Prostate gland (tissue), 2 donors: ENCODE measurements around the gene TPST2. TPM values are rescaled to one million over a fixed set of nuclear protein-coding genes. Genes with fewer than 3 reads are reported as not detected.
"Not testable (repeated sequence)": the region's sequence is repeated elsewhere in the genome, so short reads cannot be mapped to it uniquely, and the experiment has no call there.

Source experiments
- DNase-seq: peaks from one replicate; pipeline ENCODE4 v3.0.0-alpha.2; 2019; ENCODE audit warnings: low spot score
- H3K27ac ChIP-seq, 2 donors: fragments of 200-600 bp; sonication (generic); 2 replicates each; pipeline ENCODE4 v1.5.1; 2017 to 2019
- H3K27me3 ChIP-seq: fragments of 200-600 bp; sonication (generic); replicated peaks from 2 replicates; pipeline ENCODE4 v1.5.1; 2019; ENCODE audit not compliant: insufficient read depth
- H3K36me3 ChIP-seq, 2 donors: fragments of 200-600 bp; sonication (generic); 1 replicate in 1 of 2; 2 replicates in 1 of 2; pipeline versions ENCODE4 v1.5.1 to v1.8.1; 2017 to 2019
- H3K4me1 ChIP-seq: fragments of 200-600 bp; sonication (generic); replicated peaks from 2 replicates; pipeline ENCODE4 v1.5.1; 2019
- H3K4me3 ChIP-seq, 2 donors: fragments of 200-600 bp; sonication (generic); 2 replicates each; pipeline ENCODE4 v1.5.1; 2017 to 2019
- H3K9me3 ChIP-seq: fragments of 200-600 bp; sonication (generic); 2 replicates; pipeline ENCODE4 v1.5.1; 2017
- POLR2A ChIP-seq: fragments of 450-650 bp; IDR thresholded peaks from one replicate; pipeline ENCODE4 v1.6.1; 2016; ENCODE audit warnings: antibody characterized with exemption, mild to moderate bottlenecking
- POLR2AphosphoS5 ChIP-seq: sonication (generic); formaldehyde crosslinking; IDR thresholded peaks from one replicate; pipeline ENCODE4 v1.6.1; 2017; ENCODE audit warnings: antibody characterized with exemption
- WGBS: methylation state at CpG from one replicate; pipeline ENCODE4 v1.1.5; 2018; 5-methylcytosine and 5-hydroxymethylcytosine counted together
- intact Hi-C: fragments of 100-400 bp; cut with DNase I; formaldehyde crosslinking; loops from one replicate; pipeline ENCODE4 v1.14.2; 2022
- total RNA-seq, 2 donors: library from RNA; depleted of rRNA; stranded (reverse); fragments of >200 nt; gene quantifications; one replicate each; pipeline ENCODE4 v1.1.0, GENCODE V29; 2016
- TF ChIP-seq, protein P1 (sequence below), 4 experiments: fragments of 200-600 bp in 2 of 4; fragments of 450-650 bp in 2 of 4; sonication (generic) in 2 of 4; IDR thresholded peaks; 1 replicate in 3 of 4; 2 replicates in 1 of 4; pipeline ENCODE4 v1.5.1; 2016 to 2019; ENCODE audit warnings: antibody characterized with exemption in 4 of 4, mild to moderate bottlenecking in 2 of 4, moderate library complexity in 2 of 4

The TPST2 gene
- total RNA-seq, 2 donors from 2014 or later, result 49.4 to 200 TPM

DNA sequence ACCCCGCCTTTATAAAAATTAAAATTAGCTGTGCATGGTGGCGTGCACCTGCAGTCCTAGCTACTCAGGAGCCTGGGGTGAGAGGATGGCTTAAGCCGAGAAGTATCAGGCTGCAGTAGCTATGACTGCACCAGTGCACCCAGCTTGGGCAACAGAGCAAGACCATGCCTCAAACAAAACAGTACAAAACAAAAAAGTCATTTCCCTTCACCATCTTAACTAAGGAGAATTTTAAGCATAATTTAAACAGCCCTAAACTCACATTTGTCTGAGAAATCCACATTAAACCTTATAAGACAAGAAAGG, 54.4 kb downstream of the TPST2 start:
- no peak for TF ChIP-seq POLR2AphosphoS5
- TF ChIP-seq, protein P1, sequence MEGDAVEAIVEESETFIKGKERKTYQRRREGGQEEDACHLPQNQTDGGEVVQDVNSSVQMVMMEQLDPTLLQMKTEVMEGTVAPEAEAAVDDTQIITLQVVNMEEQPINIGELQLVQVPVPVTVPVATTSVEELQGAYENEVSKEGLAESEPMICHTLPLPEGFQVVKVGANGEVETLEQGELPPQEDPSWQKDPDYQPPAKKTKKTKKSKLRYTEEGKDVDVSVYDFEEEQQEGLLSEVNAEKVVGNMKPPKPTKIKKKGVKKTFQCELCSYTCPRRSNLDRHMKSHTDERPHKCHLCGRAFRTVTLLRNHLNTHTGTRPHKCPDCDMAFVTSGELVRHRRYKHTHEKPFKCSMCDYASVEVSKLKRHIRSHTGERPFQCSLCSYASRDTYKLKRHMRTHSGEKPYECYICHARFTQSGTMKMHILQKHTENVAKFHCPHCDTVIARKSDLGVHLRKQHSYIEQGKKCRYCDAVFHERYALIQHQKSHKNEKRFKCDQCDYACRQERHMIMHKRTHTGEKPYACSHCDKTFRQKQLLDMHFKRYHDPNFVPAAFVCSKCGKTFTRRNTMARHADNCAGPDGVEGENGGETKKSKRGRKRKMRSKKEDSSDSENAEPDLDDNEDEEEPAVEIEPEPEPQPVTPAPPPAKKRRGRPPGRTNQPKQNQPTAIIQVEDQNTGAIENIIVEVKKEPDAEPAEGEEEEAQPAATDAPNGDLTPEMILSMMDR (IDR thresholded peaks at IDR 0.05), result no peak
- TF ChIP-seq POLR2A, result no peak
- H3K27ac ChIP-seq, result no peak overlapping the region
- H3K36me3 ChIP-seq, result no peaks in the 10 kb centered on the region
- H3K4me1 ChIP-seq, result no peaks in the 10 kb centered on the region
- WGBS, result 100% methylated on average over 3 of the region's 3 CpGs
- no peak for DNase-seq
- no peaks in the 10 kb centered on the region for H3K9me3 ChIP-seq
- H3K4me3 ChIP-seq, result no peak overlapping the region
- H3K27me3 ChIP-seq, result no peaks in the 10 kb centered on the region
- intact Hi-C loops, result no loop called here

DNA sequence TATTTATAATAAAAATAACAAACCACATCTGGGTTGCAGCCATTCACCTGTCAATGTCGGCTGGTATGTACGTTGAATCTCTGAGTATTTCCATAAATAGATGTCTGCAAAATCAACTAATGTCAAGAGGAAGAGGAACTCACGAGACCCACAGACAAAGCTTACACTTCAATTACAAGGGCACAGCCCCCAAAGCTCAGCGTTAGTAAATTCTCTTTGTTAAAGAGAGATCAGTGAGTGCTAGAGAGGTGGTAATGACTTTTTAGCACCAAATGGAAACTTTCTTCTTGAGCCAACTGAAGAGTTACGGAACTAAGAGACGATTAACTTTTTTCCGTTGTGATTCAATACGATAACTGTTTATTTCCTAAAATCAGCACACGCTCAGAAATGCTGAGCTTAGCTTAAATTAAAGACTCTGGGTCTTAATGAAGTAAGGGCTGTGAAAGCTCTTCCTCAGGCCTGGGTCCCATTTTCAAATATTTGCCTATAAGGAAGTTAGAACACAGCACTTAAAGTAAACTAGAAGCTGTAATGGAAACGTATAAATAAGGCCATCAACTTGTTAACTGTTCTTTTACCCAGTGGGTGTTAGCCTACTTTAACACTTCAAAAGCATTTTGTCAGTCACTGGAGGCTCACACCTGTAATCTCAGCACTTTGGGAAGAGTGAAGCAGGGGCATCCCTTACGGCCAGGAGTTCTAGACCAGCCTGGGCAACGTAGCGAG, 54.9 kb downstream of the TPST2 start:
- DNase-seq, result no peak
- 57% methylated on average over 13 of the region's 13 CpGs for WGBS

DNA sequence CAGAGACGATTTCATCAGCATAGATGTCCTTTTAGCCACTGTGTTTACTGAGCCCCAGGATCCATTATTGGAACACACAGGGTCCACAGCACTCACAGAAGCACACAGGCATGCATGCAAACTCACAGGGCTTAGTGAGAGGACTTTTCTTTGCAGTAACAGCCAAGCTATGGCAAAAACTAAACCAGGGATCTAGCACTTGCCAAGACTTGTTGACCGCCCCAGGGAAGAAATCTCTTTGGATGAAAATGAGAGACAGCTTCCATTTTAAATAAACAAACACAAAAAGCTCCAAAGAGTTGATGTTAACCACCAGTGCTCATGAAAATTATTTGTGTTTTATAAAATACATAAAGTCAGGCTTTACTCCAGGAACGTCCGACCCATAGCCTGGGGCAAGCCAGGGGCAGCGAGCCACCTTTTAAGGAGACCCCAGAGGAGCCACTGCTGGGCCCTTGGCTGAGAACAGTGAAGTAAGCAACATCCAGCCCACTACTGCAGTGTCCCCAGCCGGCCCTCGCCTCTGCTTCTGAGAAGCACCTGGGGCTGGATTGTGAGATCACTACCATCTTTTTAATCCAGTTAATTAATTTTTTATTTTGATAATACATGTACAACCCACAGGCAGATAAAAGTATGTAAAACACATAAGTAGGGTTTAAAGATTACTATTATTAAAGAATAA, 55.6 kb downstream of the TPST2 start:
- TF ChIP-seq POLR2AphosphoS5 (no peak), POLR2A (no peak)
- TF ChIP-seq, protein P1 (IDR thresholded peaks at IDR 0.05), result no peak
- H3K27ac ChIP-seq, result no peak overlapping the region
- 48% methylated on average over 7 of the region's 7 CpGs for WGBS
- no peak overlapping the region for H3K4me3 ChIP-seq
- no peaks in the 10 kb centered on the region for H3K4me1 ChIP-seq
- no peaks in the 10 kb centered on the region for H3K36me3 ChIP-seq
- H3K27me3 ChIP-seq, result no peaks in the 10 kb centered on the region
- H3K9me3 ChIP-seq, result no peaks in the 10 kb centered on the region
- intact Hi-C loops, result no loop called here
- DNase-seq, result peak; percentile 36

More for the DNA sequence above, 54.9 kb downstream of the TPST2 start:
- H3K27me3 ChIP-seq, result no peaks in the 10 kb centered on the region
- no peaks in the 10 kb centered on the region for H3K4me1 ChIP-seq
- no peaks in the 10 kb centered on the region for H3K36me3 ChIP-seq
- TF ChIP-seq, protein P1 (IDR thresholded peaks at IDR 0.05), result no peak
- TF ChIP-seq POLR2AphosphoS5, result no peak
- TF ChIP-seq POLR2A, result no peak
- H3K9me3 ChIP-seq, result no peaks in the 10 kb centered on the region
- no peak overlapping the region for H3K4me3 ChIP-seq
- intact Hi-C loops, result no loop called here
- no peak overlapping the region for H3K27ac ChIP-seq

DNA sequence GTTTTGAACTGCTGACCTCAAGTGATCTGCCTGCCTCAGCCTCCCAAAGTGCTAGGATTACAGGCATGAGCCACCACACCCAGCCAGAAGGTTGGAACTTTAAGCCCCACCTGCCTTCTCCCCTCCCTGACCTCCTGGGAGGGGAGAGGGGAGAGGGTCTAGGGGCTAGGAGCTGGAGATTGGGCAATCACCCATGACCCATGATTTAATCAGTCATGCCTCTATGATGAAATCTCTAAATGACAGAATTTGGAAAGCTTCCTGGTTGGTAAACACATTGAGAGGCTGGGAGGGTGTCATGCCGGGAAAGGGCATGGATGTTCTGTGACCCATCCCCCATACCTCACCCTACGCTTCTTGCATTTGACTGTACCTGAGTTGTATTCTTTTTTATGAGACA, 60.6 kb downstream of the TPST2 start:
- DNase-seq, result no peak
- TF ChIP-seq POLR2AphosphoS5 (peak; percentile 53), POLR2A (no peak)
- Histone ChIP-seq H3K27me3 (no peaks in the 10 kb centered on the region), H3K9me3 (no peaks in the 10 kb centered on the region), H3K36me3 (no peaks in the 10 kb centered on the region), H3K27ac (no peak overlapping the region), H3K4me3 (no peak overlapping the region), H3K4me1 (no peaks in the 10 kb centered on the region)
- 51% methylated on average over 2 of the region's 2 CpGs for WGBS
- intact Hi-C loops, result no loop called here

DNA sequence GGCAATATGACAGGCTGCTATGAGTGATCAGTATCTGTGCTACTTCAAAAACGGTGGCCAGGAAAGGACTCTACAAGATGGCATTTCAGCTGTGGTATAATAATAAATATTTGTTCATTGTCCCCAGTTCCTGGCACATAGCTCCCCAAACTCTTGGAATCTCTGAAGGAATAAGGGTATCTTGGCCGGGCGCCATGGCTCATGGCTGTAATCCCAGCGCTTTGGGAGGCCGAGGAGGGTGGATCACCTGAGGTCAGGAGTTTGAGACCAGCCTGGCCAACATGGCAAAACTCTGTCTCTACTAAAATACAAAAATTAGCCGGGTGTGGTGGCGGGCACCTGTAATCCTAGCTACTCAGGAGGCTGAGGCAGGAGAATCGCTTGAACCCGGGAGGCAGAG, 61.4 kb downstream of the TPST2 start:
- H3K27ac ChIP-seq, H3K27me3 ChIP-seq, H3K4me3 ChIP-seq, intact Hi-C loops, H3K4me1 ChIP-seq, DNase-seq, H3K9me3 ChIP-seq, H3K36me3 ChIP-seq: not testable (repeated sequence)
- 91% methylated on average over 9 of the region's 9 CpGs for WGBS
